ACC112 (cell line): Measurements from ENCODE around the gene SEC61A2.
A peak's percentile ranks its signal among the peaks of the same experiment; 100 is the strongest.
"Not testable (repeated sequence)": the region's sequence is repeated elsewhere in the genome, so short reads cannot be mapped to it uniquely, and the experiment has no call there.

Source experiments
- H2AFZ ChIP-seq: fragments of 200-600 bp; sonication (generic); one replicate; pipeline ENCODE4 v1.6.0; 2017; ENCODE audit warnings: antibody characterized with exemption, low read length; ENCODE audit not compliant: unreplicated experiment
- H3K27ac ChIP-seq: fragments of 200-600 bp; sonication (generic); 2 replicates; pipeline ENCODE4 v1.5.1; 2014; ENCODE audit warnings: low read depth, mild to moderate bottlenecking, antibody characterized with exemption, low read length, moderate library complexity
- H3K27me3 ChIP-seq: fragments of 200-600 bp; sonication (generic); 2 replicates; pipeline ENCODE4 v1.6.1; 2014; ENCODE audit warnings: mild to moderate bottlenecking, antibody characterized with exemption, low read length, moderate library complexity, mixed read lengths; ENCODE audit not compliant: insufficient read depth
- H3K36me3 ChIP-seq: fragments of 200-600 bp; sonication (generic); 2 replicates; pipeline ENCODE4 v1.6.1; 2016; ENCODE audit warnings: mild to moderate bottlenecking, antibody characterized with exemption, low read length, moderate library complexity, mixed read lengths; ENCODE audit not compliant: insufficient read depth
- H3K4me1 ChIP-seq: fragments of 200-600 bp; sonication (generic); one replicate; pipeline ENCODE4 v1.6.1; 2016; ENCODE audit warnings: low read length, mixed read lengths; ENCODE audit not compliant: insufficient read depth, unreplicated experiment, control insufficient read depth
- H3K4me3 ChIP-seq: fragments of 200-600 bp; sonication (generic); 2 replicates; pipeline ENCODE4 v1.5.1; 2014; ENCODE audit warnings: mild to moderate bottlenecking, low read depth, low read length
- H3K79me2 ChIP-seq: fragments of 200-600 bp; sonication (generic); one replicate; pipeline ENCODE4 v1.6.0; 2016; ENCODE audit warnings: low read length; ENCODE audit not compliant: control insufficient read depth, unreplicated experiment, insufficient read depth

The SEC61A2 gene

DNA sequence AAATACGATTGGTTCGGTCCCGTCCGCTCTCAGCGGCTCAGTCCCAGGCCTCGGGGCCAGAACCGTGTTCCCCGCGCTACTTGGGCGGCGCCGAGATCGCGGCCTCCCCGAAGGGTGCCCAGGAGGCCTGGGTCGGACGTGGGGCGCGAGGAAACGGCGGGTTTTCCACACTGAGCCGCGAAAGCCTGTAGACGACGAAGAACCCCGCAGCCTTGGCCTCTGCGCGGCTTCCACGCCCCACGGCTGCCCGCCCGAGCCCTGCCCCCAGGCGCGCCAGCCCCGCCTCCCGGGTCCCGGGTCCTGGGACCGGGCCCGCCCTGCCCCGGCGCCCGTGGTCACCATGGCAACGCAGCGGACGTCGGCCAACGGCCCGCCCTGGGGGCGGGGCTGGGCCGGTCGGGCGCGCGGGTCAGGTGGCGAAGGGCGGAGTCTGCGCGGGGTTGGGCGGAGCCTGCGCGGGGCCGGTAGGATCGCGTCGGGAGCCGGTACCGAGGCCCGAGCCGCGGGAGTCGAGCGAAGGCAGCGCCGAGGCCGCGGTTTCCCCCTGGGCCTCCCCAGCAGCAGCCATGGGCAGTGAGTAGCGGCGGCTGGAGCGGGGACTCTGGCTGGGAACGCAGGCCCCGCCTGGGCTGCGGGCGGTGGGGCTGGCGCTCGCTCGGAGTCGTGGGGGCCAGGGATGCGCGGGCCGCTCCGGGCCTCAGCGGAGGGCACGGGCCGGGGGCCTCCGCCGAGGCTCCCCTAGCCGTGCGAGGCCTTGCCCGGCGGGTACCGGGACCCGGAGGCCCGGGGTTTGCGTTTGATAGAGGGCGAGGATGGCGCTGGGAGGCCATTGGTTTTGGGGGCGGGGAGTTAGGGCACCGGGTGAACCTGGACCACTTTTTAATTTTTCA lies at the start of gene SEC61A2:
TSS of gene SEC61A2 (plus strand) at position 456 of the 890 bp plus-strand sequence. CDS start at position 567, 111 bp downstream.
- H3K27me3 ChIP-seq: no peaks in the 10 kb centered on the region
- peaks cover 28% of the 10 kb centered on the region for H3K79me2 ChIP-seq
- peak within 1 kb of the TSS; percentile 96 for H2AFZ ChIP-seq
- H3K27ac ChIP-seq: peak within 1 kb of the TSS; percentile 71
- H3K4me3 ChIP-seq: peak within 1 kb of the TSS; percentile 96
- H3K36me3 ChIP-seq: peaks cover 3% of the 10 kb centered on the region; the same call in 1 of the 2 replicates
- no peaks in the 10 kb centered on the region for H3K4me1 ChIP-seq

DNA sequence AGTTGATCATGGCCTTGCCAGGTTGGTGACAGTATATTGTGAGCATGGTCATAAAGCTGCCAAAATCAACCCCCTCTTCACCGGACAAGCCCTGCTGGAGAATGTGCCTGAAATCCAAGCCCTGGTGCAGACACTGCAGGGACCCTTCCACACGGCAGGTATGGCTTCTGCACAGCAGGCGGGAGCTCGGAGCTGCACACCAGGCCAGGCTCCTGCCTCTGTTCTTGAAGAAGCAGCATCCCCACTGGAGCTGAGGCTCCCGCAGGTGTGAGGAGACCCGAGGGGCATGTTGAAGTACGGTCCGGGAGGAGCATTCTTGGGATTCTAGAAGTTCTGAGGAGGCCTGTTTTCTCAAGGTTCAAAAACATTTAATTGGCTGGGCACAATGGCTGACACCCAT lies 48.0 kb upstream of the SEC61A2 start:
- H3K4me3 ChIP-seq: no peak overlapping the region

DNA sequence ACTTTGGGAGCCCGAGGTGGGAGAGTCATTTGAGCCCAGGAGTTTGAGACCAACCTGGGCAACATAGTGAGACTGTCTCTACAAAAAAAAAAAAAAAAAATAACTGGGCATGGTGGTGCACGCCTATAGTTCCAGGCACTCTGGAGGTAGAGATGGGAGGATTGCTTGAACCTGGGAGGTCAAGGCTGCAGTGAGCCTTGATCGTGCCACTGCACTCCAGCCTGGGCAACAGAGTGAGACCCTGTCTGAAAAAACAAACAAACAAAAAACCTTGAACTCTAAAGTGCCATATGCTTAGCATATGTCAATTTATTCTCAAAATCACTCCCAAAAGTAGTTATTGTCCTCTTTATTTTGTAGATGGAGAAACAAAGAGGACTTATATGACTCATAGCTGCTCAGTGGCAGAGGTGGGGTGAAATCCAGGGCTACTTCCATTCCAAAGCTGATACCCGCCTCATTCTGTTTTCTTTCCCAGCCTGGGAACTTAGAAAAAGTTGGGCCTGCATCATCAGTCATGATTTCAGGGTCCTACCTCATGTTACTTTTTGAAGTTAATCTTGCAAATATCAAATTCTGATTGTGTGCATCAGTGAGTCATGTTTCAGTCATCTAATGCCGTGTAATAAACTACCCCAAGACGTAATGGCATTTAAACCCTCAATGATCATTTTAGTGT lies 47.5 kb upstream of the SEC61A2 start:
- Histone ChIP-seq H3K4me3 (no peak overlapping the region), H3K27me3 (no peaks in the 10 kb centered on the region), H3K79me2 (no peaks in the 10 kb centered on the region), H3K36me3 (peaks cover 1% of the 10 kb centered on the region; the same call in 1 of the 2 replicates), H3K27ac (peak overlapping the region; percentile 12; the same call in 1 of the 2 replicates), H2AFZ (no peak overlapping the region), H3K4me1 (peaks cover 10% of the 10 kb centered on the region)

More for the DNA sequence above, 48.0 kb upstream of the SEC61A2 start:
- H3K79me2 ChIP-seq: no peaks in the 10 kb centered on the region
- no peak overlapping the region for H2AFZ ChIP-seq
- peak overlapping the region; percentile 12; the same call in 1 of the 2 replicates for H3K27ac ChIP-seq
- peaks cover 10% of the 10 kb centered on the region for H3K4me1 ChIP-seq
- H3K36me3 ChIP-seq: no peaks in the 10 kb centered on the region
- H3K27me3 ChIP-seq: no peaks in the 10 kb centered on the region

DNA sequence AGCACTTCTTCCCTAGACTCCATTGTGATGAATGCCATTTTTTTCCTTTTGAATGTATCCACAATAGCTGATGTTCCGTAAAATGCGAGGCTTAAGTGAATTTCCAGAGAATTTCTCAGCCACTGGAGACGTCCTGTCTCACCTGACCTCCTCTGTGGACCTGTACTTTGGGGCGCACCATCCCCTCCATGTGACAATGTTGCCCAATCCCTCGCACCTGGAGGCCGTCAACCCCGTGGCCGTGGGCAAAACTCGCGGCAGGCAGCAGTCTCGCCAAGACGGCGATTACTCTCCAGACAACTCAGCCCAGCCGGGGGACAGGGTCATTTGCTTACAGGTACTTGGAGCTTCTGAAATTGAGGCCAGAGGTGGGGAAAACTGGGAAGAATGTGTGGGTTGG lies 40.6 kb upstream of the SEC61A2 start:
- Histone ChIP-seq H2AFZ (no peak overlapping the region), H3K4me1 (no peaks in the 10 kb centered on the region), H3K36me3 (peaks cover 9% of the 10 kb centered on the region), H3K27ac (no peak overlapping the region), H3K79me2 (no peaks in the 10 kb centered on the region), H3K4me3 (no peak overlapping the region), H3K27me3 (no peaks in the 10 kb centered on the region)

DNA sequence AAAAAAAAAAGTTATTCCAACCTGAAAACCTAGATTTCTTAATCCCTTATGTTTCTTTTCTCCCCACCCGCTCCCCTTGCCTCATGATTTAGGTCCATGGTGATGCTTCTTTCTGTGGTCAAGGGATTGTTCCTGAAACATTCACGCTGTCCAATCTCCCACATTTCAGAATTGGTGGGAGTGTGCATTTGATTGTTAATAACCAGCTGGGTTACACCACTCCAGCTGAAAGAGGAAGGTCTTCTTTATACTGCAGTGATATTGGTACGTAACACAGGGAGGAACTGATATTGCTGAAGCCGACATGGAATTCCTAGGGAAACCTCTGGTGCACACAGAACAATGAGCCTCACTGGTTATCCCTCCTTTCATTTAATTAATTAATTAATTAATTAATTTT lies 38.1 kb upstream of the SEC61A2 start:
- H3K4me1 ChIP-seq: no peaks in the 10 kb centered on the region
- peaks cover 9% of the 10 kb centered on the region for H3K36me3 ChIP-seq
- no peak overlapping the region for H2AFZ ChIP-seq
- H3K4me3 ChIP-seq: no peak overlapping the region
- H3K27me3 ChIP-seq: no peaks in the 10 kb centered on the region
- H3K27ac ChIP-seq: no peak overlapping the region
- H3K79me2 ChIP-seq: no peaks in the 10 kb centered on the region

DNA sequence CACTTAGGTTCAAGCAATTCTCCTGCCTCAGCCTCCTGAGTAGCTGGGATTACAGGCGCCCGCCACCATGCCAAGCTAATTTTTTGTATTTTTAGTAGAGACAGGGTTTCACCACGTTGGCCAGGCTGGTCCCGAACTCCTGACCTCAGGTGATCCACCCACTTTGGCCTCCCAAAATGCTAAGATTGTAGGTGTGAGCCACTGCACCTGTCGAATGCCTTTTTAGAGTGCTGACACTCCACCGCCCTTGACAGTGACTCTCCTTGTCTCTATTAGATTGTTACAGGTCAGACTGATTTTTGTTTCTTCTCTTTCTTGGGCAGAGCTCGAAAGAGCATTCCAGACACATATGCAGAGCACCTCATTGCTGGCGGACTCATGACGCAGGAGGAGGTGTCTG lies 32.1 kb upstream of the SEC61A2 start:
- H3K27me3 ChIP-seq, H3K27ac ChIP-seq, H3K4me3 ChIP-seq, H3K79me2 ChIP-seq, H3K4me1 ChIP-seq, H2AFZ ChIP-seq, H3K36me3 ChIP-seq: not testable (repeated sequence)

DNA sequence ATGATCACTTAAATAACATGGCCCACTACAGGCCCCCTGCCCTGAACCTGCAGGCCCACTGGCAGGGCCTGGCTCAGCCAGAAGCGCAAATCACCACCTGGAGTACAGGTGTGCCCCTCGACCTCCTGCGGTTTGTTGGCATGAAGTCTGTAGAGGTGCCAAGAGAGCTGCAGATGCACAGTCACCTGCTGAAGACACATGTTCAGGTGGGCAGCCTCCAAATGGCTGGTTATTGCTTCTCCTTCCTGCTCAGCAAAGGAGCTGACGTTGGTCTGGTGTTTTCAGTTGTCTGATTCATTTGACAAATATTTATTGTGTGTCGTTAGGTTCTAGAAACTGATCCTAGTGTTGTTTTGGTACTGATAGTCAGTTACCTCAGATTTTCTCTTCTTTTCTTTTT lies 31.7 kb upstream of the SEC61A2 start:
- no peak overlapping the region for H3K27ac ChIP-seq
- H2AFZ ChIP-seq: no peak overlapping the region
- H3K36me3 ChIP-seq: peaks cover 7% of the 10 kb centered on the region

DNA sequence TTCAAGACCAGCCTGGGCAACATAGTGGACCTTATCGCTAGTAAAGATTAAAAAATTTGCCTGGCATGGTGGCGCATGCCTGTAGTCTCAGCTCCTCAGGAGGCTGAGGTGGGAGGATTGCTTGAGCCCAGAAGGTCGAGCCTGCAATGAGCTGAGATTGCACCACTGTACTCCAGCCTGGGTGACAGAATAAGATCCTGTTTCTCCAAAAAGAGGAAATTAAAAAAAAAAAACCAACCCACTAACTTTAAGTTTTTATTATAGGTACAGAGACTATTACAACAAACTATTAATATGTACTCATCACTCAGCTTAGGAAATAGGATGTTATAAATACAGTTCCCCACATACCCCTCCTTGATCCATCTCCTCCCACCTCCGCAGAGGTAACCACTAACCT lies 30.5 kb upstream of the SEC61A2 start:
- H3K27ac ChIP-seq: no peak overlapping the region
- no peaks in the 10 kb centered on the region for H3K27me3 ChIP-seq
- no peak overlapping the region for H2AFZ ChIP-seq
- H3K79me2 ChIP-seq: no peaks in the 10 kb centered on the region
- no peak overlapping the region for H3K4me3 ChIP-seq
- H3K4me1 ChIP-seq: no peaks in the 10 kb centered on the region
- peaks cover 7% of the 10 kb centered on the region for H3K36me3 ChIP-seq

More for the DNA sequence above, 31.7 kb upstream of the SEC61A2 start:
- Histone ChIP-seq H3K79me2 (no peaks in the 10 kb centered on the region), H3K4me1 (no peaks in the 10 kb centered on the region), H3K27me3 (no peaks in the 10 kb centered on the region), H3K4me3 (no peak overlapping the region)

DNA sequence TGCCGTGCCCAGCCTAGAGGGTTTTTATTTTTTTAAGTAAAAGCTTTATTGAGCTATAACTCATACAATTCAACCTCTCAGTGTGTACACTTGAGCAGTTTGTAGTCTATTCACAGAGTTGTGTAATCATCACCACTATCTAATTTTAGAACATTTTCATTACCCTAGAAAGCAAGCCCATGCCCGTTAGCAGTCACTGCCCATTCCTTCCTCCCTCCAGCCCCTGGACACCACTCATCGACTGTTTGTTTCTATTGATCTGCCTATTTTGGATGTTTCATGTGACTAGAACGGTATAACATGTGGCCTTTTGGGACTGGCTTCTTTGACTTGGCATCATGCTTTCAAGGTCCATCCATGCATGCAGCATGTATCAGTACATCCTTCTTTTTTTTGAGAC lies 25.7 kb upstream of the SEC61A2 start:
- Histone ChIP-seq H2AFZ (no peak overlapping the region), H3K4me1 (no peaks in the 10 kb centered on the region), H3K79me2 (no peaks in the 10 kb centered on the region), H3K36me3 (peaks cover 7% of the 10 kb centered on the region), H3K4me3 (no peak overlapping the region), H3K27me3 (no peaks in the 10 kb centered on the region), H3K27ac (no peak overlapping the region)

DNA sequence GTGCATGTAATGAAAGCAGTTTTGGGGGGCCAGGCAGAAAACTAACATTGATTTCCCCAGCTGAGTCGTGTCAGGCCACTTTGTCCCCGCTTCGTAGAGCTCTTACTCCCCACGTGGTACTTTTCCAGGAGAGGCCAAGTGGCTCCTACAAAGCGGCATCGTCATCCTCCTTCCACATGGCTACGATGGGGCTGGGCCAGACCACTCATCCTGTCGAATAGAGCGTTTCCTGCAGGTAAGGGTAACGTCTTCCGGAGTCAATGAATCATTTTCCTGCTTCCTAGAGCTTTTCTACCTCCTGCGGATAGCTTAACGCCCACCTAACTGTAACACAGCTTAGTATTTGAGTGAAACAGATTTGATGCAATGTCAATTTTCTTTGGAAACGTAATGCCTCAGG lies 21.7 kb upstream of the SEC61A2 start:
- Histone ChIP-seq H3K27ac (no peak overlapping the region), H3K79me2 (no peaks in the 10 kb centered on the region), H3K27me3 (no peaks in the 10 kb centered on the region), H2AFZ (no peak overlapping the region), H3K4me3 (no peak overlapping the region), H3K36me3 (no peaks in the 10 kb centered on the region), H3K4me1 (no peaks in the 10 kb centered on the region)
